Endothelial cell of umbilical vein (primary cell): ENCODE measurements around the gene PRM3. TPM values are rescaled to one million over a fixed set of nuclear protein-coding genes. Genes with fewer than 3 reads are reported as not detected.

Experiments used
- BruUV-seq: library from RNA; stranded (reverse); fragments of 400-500 nt; replicated peaks from 2 replicates; lab custom pipeline; 2021; lab: Mats Ljungman, UMichigan
- CTCF ChIA-PET: fragments of 300-600, 350-600 bp; sonication (Branson Sonifier 250); formaldehyde crosslinking; loops from one replicate; lab custom pipeline; 2021; ENCODE audit warnings: antibody characterized with exemption, inconsistent platforms; lab: Charles Lee
- POLR2A ChIA-PET: fragments of 300-600, 350-600 bp; sonication (Branson Sonifier 250); formaldehyde crosslinking; loops from one replicate; lab custom pipeline; 2021; ENCODE audit warnings: antibody characterized with exemption, inconsistent platforms; lab: Charles Lee
- DNase-seq: peaks from one replicate; pipeline ENCODE4 v3.0.0-alpha.2; 2011; ENCODE audit warnings: low read depth, low spot score
- FAIRE-seq: peaks from 2 replicates; lab custom pipeline; 2011; peaks lifted over from hg19 to GRCh38; lab: Jason Lieb, UNC
- H2AFZ ChIP-seq: 2 replicates; pipeline ENCODE4 v1.6.0; 2012; ENCODE audit warnings: low read depth, low read length, control low read depth, inconsistent platforms
- H3K27ac ChIP-seq: 2 replicates; pipeline ENCODE4 v1.5.1; 2011; ENCODE audit warnings: low read depth, mild to moderate bottlenecking, control low read depth, low read length, moderate library complexity; ENCODE audit not compliant: insufficient read depth
- H3K27me3 ChIP-seq, 2 experiments: 2 replicates each; pipeline versions ENCODE4 v1.6.0 to v1.6.1; 2011; ENCODE audit warnings: low read length in 2 of 2, mixed read lengths in 1 of 2; ENCODE audit not compliant: control insufficient read depth in 2 of 2, insufficient read depth in 2 of 2
- H3K36me3 ChIP-seq, 2 experiments: 2 replicates in 1 of 2; 3 replicates in 1 of 2; pipeline ENCODE4 v1.5.1; 2011; ENCODE audit warnings: low read length in 2 of 2, mild to moderate bottlenecking in 1 of 2, moderate library complexity in 1 of 2; ENCODE audit not compliant: control insufficient read depth in 2 of 2, insufficient read depth in 2 of 2; ENCODE audit errors: extremely low read depth in 1 of 2
- H3K4me1 ChIP-seq: 3 replicates; pipeline ENCODE4 v1.5.1; 2011; ENCODE audit warnings: mild to moderate bottlenecking, low read length; ENCODE audit not compliant: control insufficient read depth, insufficient read depth; ENCODE audit errors: extremely low read depth
- H3K4me2 ChIP-seq: 2 replicates; pipeline ENCODE4 v1.6.1; 2011; ENCODE audit warnings: low read length, control low read depth, mixed read lengths; ENCODE audit not compliant: insufficient read depth
- H3K4me3 ChIP-seq, 3 experiments: fragments of 200-600 bp in 1 of 3; sonication (generic), shearing (Covaris generic) in 1 of 3; replicated peaks in 1 of 3; 2 replicates each; pipeline ENCODE4 v1.5.1; 2011 to 2016; ENCODE audit warnings: control low read depth in 3 of 3, low read length in 3 of 3, mild to moderate bottlenecking in 2 of 3, inconsistent platforms in 1 of 3, low read depth in 1 of 3, moderate library complexity in 1 of 3; ENCODE audit not compliant: insufficient read depth in 1 of 3
- H3K79me2 ChIP-seq: 2 replicates; pipeline ENCODE4 v1.6.0; 2012; ENCODE audit warnings: low read length, inconsistent platforms; ENCODE audit not compliant: control insufficient read depth, insufficient read depth
- H3K9ac ChIP-seq: replicated peaks from 2 replicates; pipeline ENCODE3; 2011; ENCODE audit warnings: low read length, control low read depth; ENCODE audit not compliant: insufficient read depth; ENCODE audit errors: extremely low read depth
- H3K9me1 ChIP-seq: replicated peaks from 3 replicates; pipeline ENCODE4 v1.6.0; 2011; ENCODE audit warnings: mild to moderate bottlenecking, low read length; ENCODE audit not compliant: control insufficient read depth, insufficient read depth; ENCODE audit errors: extremely low read depth
- H3K9me3 ChIP-seq: replicated peaks from 2 replicates; pipeline ENCODE4 v1.5.1; 2012; ENCODE audit warnings: low read length, inconsistent platforms; ENCODE audit not compliant: control insufficient read depth, insufficient read depth
- H4K20me1 ChIP-seq: replicated peaks from 2 replicates; pipeline ENCODE3; 2011; ENCODE audit warnings: mild to moderate bottlenecking, low read length; ENCODE audit not compliant: control insufficient read depth, insufficient read depth; ENCODE audit errors: extremely low read depth
- EZH2 ChIP-seq: IDR thresholded peaks from 2 replicates; pipeline ENCODE4 v1.6.1; 2012; ENCODE audit warnings: borderline replicate concordance, low read depth, mild to moderate bottlenecking, moderate library complexity, low read length, inconsistent platforms; ENCODE audit not compliant: severe bottlenecking
- FOS ChIP-seq: IDR thresholded peaks from 2 replicates; pipeline ENCODE4 v1.6.1; 2011; ENCODE audit warnings: mild to moderate bottlenecking, low read length, moderate library complexity, borderline replicate concordance; ENCODE audit not compliant: insufficient read depth
- GATA2 ChIP-seq: IDR thresholded peaks from 2 replicates; pipeline ENCODE4 v1.7.0; 2011; ENCODE audit warnings: low read depth, mild to moderate bottlenecking, moderate library complexity, mixed read lengths, low read length; ENCODE audit not compliant: insufficient read length, insufficient read depth
- JUN ChIP-seq: IDR thresholded peaks from 2 replicates; pipeline ENCODE4 v1.6.1; 2011; ENCODE audit warnings: borderline replicate concordance, low read depth; ENCODE audit not compliant: insufficient read length, insufficient read depth
- MYC ChIP-seq: IDR thresholded peaks from one replicate; pipeline ENCODE4 v1.6.1; 2011; ENCODE audit warnings: mild to moderate bottlenecking, low read depth, low read length
- POLR2A ChIP-seq: IDR thresholded peaks from 2 replicates; pipeline ENCODE4 v1.6.1; 2012; ENCODE audit warnings: low read depth, mild to moderate bottlenecking, control low read depth, low read length
- POLR2AphosphoS5 ChIP-seq: IDR thresholded peaks from 2 replicates; pipeline ENCODE4 v1.6.1; 2012; ENCODE audit warnings: low read depth, mild to moderate bottlenecking, control low read depth, low read length, moderate library complexity; ENCODE audit not compliant: insufficient read depth
- dilution Hi-C: fragments of 300-500 bp; cut with MboI; formaldehyde crosslinking; loops from one replicate; pipeline ENCODE4 v1.15.0; 2019; ENCODE audit warnings: low sequenced_read_pairs; ENCODE audit not compliant: extremely low pct_ligation_motif_present
- intact Hi-C: fragments of 100-400 bp; cut with micrococcal nuclease; formaldehyde crosslinking; loops from one replicate; pipeline ENCODE4 v1.10.0; 2022
- polyA plus RNA-seq, 4 experiments: library from polyadenylated mRNA; depleted of rRNA in 3 of 4; stranded (reverse) in 3 of 4; unstranded in 1 of 4; fragments of >200 nt; gene quantifications; 2 replicates each; pipeline versions ENCODE4 v1.2.1 to v1.2.3, GENCODE V29; 2011 to 2012; ENCODE audit warnings: missing spikeins in 1 of 4
- total RNA-seq: library from RNA; stranded (reverse); gene quantifications from 2 replicates; pipeline ENCODE4 v1.2.3, GENCODE V29; 2021
- TF ChIP-seq, protein P1 (sequence below), 2 donors: IDR thresholded peaks; 1 replicate in 1 of 2; 2 replicates in 1 of 2; pipeline ENCODE4 v1.5.1; 2011; ENCODE audit warnings: low read length in 2 of 2, mild to moderate bottlenecking in 2 of 2, moderate library complexity in 2 of 2, control low read depth in 1 of 2, inconsistent platforms in 1 of 2, low read depth in 1 of 2; ENCODE audit not compliant: insufficient read depth in 1 of 2; ENCODE audit errors: extremely low read depth in 1 of 2
- TF ChIP-seq, protein P2 (sequence below): IDR thresholded peaks from 2 replicates; pipeline ENCODE4 v1.6.1; 2011; ENCODE audit not compliant: insufficient read depth, insufficient read length

Gene PRM3
- total and polyA plus RNA-seq, 2 donors (not counting 3 experiments of a cell fraction or from before 2014, with no cell fraction given) = not detected

DNA sequence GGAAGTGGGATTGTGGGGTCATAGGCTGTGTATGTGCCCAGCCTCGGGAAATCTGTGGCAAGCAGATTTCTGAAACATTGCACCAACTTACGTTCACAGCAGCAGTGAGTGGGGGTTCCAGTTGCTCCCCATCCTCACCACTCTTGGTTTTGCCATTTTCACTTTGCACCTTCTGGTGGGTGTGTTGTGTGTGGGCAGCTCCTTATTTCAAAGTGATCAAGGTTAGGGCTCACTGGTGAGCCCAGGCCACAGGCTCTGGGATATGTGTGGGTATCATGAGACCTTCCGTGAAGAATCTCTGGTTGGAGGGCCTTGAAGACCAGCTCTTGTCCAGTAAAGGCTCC, 37.2 kb upstream of the PRM3 start:
- Histone ChIP-seq H2AFZ (no peak overlapping the region), H3K27ac (no peak overlapping the region), H3K4me3 (no peak overlapping the region), H3K9me3 (no peaks in the 10 kb centered on the region), H3K27me3 (no peaks in the 10 kb centered on the region), H3K79me2 (no peaks in the 10 kb centered on the region), H3K9me1 (no peaks in the 10 kb centered on the region), H3K9ac (no peak overlapping the region), H3K36me3 (no peaks in the 10 kb centered on the region), H3K4me1 (no peaks in the 10 kb centered on the region), H3K4me2 (no peak overlapping the region), H4K20me1 (no peaks in the 10 kb centered on the region)
- FAIRE-seq (no peak), DNase-seq (no peak)
- ChIA-PET POLR2A (no interaction called here), CTCF (no interaction called here)
- TF ChIP-seq, protein P1, sequence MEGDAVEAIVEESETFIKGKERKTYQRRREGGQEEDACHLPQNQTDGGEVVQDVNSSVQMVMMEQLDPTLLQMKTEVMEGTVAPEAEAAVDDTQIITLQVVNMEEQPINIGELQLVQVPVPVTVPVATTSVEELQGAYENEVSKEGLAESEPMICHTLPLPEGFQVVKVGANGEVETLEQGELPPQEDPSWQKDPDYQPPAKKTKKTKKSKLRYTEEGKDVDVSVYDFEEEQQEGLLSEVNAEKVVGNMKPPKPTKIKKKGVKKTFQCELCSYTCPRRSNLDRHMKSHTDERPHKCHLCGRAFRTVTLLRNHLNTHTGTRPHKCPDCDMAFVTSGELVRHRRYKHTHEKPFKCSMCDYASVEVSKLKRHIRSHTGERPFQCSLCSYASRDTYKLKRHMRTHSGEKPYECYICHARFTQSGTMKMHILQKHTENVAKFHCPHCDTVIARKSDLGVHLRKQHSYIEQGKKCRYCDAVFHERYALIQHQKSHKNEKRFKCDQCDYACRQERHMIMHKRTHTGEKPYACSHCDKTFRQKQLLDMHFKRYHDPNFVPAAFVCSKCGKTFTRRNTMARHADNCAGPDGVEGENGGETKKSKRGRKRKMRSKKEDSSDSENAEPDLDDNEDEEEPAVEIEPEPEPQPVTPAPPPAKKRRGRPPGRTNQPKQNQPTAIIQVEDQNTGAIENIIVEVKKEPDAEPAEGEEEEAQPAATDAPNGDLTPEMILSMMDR (IDR thresholded peaks at IDR 0.05; ENCODE audit: extremely low read depth in 1 of 2, insufficient read depth in 1 of 2, low read depth in 1 of 2, low read length in 2 of 2) = no peak
- TF ChIP-seq FOS (no peak), MYC (no peak), POLR2AphosphoS5 (no peak), POLR2A (no peak), JUN (no peak), GATA2 (no peak), EZH2 (no peak)
- TF ChIP-seq, protein P2, sequence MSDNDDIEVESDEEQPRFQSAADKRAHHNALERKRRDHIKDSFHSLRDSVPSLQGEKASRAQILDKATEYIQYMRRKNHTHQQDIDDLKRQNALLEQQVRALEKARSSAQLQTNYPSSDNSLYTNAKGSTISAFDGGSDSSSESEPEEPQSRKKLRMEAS = no peak
- intact Hi-C loops (loop anchor here (10.0 kb wide), 1 partner anchor 56 kb away; the partner anchor contains the start of gene SOCS1), dilution Hi-C loops (no loop called here)
- no TSS peak for BruUV-seq
